ENCODE measurements around the gene LGALSL.
A peak's percentile ranks its signal among the peaks of the same experiment; 100 is the strongest.

LGALSL gene

DNA sequence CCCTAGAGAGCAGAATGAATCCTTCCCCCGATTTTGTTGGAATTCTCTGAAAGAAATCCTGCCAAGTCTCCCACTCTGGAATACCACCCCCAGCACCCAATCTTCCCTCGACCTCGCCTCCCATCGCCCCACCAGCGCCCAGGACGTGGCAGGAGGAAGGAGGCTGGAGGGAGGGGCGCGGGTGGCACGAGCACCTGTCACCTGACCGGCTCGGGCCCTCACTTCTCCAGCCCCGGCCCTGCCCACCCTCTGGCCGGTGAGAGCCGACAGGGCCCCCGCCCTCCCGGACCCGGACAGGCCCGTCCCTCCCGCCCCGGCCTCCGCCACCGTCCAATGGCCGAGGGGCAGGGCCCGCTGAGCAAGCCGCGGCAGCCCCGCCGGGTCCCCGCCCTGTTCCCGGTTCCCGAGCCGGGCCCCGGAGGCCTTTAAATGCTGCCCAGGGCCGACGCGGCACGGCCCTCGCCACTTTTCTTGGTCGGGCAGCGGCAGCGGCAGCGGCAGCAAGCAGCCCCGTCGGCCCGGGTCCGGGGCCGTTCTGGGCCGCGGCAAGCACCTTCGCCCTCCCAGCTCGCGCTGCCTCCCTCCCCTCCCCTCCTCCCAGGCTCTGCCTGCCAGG is at the start of gene LGALSL:
Gene LGALSL (plus strand): TSS at position 393 of the 616 bp plus-strand sequence. CDS start 384 bp downstream, outside the sequence.
- DNase-seq: peak; percentile 44

DNA sequence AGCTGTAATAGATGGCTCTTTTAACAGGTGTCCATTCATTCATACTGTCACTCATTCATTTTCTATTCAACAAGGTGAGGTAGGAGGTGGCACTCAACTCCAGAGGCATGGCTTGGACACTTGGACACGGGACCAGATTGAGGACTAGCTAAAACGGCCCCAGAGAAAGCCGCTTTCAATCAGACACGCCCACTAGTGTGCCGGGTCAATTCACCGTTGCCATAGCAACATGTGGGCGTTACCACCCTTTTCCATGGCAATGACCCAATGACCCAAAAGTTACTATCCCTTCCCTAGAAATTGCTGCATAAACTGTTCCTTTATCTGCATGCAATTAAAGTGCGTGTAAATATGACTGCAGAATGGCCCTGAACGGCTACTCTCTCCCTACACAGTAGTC is 49.2 kb upstream of the LGALSL start:
- no peak for DNase-seq

DNA sequence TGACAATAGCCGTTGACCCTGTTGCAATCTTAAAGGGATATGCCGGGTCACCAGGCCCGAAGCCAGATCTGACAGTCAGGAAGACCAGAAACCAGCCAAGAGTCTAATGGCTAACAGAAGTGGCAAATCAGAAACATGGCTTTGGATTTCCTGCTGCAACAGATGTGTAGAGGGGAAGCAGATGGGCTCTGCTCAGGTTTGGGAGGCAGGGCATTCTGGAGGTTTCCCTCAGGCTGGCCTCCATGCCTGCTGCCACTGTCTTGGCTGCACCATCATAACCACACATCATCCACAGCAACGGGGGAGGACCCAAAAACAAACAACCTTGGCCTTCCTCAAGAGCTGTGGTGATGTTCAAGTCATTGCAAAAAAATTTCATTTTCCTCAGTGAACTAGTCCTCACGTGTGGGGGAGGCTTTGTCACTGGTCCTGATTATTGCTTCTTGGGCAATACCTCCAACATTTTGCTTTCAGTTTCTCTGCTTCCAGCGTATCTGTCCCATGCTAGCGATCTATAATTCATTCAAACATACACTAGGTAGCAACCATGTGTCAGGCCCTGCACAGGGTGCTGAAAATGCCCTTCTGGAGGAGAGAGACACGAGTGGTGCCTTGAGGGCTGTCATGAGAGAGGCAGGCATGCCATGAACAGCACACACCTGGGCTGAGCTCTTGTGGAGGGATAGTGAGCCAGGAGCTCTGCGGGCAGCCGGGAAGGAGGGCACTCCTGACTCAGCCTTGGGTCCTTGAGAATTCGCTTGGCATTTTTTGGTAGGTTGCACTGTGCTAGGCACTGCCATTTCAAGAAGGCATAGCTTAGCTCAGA is 48.2 kb upstream of the LGALSL start:
- peak; percentile 17 for DNase-seq

DNA sequence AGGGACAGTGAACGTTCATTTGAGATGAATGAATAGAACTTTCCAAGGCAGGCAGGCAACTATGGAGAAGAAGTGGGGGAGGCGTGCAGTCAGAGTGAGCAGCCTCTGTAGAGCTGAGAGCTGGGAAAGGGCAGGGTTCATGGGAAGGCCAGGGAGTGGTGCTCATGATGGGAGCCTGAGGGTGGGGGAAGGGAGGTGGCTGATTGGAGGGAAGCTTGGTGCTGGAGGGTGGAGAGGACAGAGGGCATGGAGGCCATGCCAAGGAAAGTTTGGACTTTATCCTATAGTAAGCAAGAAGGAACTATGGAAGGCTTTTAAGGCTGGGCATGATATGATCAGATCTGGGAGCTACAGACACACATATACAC is 47.6 kb upstream of the LGALSL start:
- no peak for DNase-seq

DNA sequence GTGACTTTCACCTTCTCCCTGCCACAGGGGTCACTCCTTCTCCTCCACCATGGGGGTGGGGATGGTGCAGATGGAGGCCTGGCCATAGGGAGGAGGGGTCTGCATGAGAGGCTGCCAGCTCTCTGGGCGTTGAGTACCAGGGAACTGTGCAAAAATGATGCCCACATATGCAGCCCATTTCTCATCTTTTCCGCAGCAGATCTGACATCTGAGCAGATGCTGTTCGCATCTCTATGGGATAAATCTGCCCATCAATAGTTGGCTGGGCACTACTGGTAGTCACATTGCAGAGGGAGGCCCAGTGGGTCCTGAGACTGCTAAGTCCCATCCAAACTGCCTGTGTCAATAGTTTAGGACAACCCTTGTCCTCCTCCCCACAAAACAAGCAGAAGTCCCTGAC is 45.9 kb upstream of the LGALSL start:
- no peak for DNase-seq

DNA sequence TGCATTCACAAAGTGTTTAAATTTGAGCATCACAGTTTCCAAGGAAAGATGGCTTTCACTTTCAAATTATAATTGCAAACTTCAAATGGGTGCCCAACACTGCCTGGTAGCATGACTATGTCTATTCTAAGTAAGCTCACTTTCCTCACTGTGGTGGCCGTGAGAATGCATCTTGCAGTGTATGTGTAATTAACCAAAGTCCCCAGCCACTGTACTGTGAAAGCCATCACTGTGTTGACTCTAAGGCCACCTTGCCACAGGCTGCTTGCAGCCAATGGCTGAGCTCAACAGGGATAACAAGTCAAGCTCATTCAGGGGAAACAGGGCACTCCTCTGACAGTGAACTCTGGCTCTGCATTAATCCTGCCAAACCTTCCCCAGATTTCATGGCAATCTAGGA is 43.3 kb upstream of the LGALSL start:
- DNase-seq: no peak

DNA sequence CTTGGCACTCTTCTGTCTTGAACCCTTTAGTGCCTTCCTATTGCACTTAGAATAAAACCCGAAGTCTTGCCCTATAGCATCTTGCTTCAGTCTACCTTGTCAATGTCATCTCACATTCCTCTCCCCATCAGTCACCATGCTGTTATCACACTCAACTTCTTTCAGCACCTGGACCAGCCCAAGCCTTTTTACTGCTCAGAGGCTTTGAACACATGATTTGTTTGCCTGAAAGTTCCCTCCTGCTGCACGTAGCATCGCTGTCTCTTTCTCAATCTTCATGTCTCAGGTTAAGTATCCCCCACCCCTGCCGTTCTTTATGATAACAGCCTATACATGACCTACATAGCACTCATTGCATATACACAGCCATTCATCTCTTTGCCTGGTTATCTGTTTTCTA is 41.3 kb upstream of the LGALSL start:
- no peak for DNase-seq

DNA sequence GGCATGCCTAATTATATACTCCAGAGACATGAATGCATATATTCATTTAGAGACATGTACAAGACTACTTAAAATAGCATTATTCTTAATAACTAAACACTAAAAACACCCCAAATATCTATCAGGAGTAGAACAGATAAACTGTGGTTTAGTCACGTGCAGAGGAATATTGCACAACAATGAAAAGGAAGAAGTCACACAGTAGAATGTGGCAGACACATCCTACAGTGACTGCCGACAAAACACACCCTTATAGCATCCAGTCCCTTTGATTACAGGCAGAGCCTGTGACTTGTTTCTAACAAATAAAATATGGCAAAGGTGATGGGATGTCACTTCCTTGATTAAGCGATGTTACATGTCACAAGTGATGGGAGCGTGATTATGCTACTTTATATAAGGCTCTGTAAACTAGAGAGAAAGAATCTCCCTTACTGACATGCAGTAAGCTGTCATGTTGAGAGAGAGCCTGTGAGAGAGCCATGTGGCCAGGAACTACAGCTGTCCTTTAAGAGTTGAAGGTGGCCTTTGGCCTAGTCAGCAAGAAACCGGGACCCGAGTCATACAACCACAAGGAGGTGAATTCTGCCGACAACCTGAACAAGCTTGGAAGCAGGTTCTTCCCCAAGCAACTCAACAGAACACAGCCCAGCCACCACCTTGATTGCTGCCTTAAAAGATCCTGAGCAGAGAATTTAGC is 39.1 kb upstream of the LGALSL start:
- no peak for DNase-seq

DNA sequence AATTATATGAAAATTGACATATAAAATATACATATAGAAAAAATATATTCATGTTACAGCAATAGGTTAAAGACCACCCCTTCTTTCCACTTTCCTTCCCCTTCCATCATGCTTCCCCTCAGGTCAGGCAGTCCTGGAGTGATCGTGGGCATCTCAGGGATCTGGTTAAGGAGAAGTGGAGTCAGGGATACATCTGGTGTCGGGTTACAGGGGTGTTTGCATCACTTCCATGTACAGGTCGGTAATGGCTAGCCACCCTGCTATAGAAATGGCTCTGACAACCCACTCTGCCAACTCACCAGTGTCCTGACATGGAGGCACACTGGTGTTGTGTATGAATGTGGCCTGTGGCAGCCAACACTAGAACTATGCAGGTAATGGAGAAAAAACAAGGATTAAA is 36.3 kb upstream of the LGALSL start:
- DNase-seq: no peak

DNA sequence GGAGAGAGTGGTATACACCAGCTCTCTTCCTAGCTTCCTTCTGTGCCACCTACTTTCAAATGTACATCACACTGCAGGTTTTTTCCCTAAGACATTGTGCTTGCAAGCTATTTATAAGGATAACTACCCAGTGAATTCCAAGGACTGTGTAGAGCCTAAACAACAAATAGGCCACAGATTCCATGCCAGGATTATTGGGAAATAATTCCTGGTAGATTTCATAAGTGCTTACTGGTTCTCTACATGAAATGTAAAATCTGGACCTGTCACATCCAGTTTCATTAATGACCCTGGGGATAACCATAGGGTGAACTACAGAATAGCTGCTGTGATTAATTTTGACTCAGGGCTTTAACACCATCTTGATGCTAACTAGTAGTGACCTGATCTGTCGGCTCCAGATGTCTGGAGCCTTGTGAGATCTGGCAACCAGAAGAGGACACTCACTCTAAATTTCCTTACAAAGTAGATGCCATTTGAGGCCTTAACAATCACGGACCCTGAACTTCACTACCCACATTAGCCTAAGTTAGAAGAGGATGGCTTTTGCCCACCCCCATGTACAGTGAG is 34.3 kb upstream of the LGALSL start:
- DNase-seq: no peak

DNA sequence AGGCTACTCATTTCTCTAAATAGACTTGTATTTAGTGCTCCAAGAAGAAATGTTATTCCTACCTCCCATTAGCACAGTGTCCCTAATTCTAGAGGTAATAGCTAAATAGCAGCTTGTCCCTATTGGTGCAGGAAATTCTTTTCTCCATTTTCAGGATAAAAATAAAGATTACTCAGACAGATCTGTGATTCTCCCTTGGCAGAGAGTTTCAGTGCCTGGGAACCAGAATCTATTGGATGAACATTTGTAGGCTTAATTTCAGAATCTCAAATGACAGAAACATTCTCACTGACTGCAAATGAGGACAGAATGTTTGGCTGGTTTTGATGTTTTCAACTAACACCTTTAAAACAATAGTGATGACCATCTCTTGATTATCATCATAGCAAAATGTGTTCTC is 33.3 kb upstream of the LGALSL start:
- DNase-seq: no peak

DNA sequence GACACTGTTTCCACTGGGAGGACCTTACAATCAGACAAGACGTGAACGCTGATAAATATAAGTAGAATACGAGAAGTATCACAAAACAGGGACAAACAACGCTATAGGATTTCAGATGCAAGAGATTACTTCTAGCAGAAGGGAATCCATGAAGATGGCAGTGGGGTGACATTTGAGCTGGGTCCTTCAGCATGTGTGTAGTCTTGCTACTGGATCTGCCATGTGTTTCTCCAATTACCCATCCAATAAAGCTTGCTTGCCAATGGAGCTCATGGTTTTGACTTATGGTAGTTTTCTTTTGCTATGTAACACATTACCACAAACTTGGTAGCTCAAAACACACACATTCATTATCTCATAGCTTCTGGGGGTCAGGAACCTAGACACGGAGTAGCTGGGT is 32.8 kb upstream of the LGALSL start:
- no peak for DNase-seq

DNA sequence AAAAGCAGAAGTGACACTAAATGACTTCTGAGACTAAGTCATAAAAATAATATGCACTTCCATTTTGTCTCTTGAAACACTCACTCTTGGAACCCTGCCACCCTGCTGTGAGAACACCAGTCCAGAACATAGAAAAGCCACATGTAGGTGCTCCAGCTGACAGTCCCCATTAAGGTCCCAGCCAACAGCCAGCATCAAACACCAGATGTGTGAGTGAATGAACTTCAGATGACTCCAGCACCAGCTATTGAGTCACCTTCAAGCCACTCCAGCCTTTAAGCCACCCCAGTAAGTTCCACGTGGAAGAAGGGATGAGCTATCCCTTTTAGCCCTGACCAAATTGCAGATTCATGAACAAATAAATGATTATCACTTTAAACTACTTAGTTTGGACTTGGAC is 31.5 kb upstream of the LGALSL start:
- DNase-seq: no peak

DNA sequence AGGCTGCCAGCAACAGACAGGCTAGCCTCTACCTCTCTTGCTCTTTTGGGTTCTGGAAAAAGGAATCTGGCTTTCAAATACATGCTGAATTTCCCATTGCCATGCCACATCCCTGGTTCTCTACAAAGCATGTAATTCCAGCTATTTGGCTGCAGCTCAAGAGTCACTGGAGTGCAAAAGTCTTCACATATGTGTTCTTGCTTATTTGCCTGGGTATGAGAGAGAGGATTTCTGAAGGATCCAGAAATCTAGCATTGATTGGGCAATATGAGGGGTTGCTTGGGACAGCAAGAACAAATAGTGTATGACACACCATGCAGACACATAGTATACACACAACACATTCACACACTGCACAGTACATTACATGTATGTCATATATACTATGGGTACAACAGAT is 30.7 kb upstream of the LGALSL start:
- DNase-seq: no peak

DNA sequence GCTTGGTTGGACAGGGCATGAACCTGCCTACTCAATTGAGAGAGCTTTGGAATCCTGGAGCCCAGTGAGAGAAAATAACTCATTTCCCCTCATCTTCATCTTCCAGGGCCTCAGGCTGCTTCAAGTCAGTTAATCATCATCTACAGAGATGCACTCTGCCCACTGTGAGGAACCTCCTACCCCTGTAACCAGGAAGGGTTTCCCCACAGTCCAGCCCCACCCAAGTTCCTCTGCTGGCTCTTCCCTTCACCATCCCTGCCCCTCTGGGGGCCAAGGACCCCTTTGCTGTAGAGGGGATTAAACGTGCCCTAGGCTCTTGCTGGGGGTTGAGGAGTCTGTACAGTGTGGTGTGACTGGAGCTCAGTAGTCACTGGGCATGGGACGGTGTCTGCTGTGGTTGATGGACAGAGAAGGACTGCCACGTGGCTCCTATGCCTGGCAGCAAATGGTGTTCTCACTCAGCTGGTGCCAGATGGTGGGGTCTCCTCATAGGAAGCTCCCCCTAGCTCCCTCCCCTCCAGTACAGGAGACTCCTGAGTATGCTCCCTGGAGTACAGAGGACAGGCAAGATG is 29.5 kb upstream of the LGALSL start:
- DNase-seq: no peak

DNA sequence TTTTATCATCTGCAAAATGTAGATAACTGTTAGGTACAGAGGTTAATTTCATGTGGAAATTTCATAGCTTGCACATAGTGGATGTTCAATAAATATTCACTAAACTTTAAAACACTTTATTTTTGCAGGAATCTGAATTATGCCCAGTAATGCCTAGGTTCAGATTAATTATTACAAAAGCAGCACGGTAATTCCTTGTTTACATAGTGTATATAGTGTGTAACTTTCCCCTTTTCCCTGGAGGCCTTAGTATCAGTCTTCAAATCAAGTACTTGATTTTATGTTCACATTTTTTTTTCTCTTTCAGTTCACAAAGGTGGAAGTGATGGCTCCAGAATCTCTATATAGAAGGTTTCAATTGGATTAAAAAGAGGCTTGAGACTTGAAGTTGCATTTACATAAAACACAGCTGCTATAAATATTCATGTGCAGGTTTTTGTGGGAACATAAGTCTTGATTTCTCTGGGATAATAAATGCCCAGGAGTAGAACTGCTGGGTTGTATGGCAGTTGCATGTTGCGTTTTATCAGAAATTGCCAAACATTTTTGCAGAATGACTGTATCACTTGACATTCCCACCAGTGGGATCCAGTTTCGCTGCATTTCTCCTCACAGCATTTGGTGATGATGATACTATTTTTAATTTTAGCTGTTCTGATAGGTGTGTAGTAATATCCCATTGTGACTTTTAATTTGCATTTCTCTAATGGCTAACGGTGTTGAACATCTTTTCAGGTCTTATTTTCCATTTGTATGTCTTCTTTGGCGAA is 27.6 kb upstream of the LGALSL start:
- DNase-seq: no peak

DNA sequence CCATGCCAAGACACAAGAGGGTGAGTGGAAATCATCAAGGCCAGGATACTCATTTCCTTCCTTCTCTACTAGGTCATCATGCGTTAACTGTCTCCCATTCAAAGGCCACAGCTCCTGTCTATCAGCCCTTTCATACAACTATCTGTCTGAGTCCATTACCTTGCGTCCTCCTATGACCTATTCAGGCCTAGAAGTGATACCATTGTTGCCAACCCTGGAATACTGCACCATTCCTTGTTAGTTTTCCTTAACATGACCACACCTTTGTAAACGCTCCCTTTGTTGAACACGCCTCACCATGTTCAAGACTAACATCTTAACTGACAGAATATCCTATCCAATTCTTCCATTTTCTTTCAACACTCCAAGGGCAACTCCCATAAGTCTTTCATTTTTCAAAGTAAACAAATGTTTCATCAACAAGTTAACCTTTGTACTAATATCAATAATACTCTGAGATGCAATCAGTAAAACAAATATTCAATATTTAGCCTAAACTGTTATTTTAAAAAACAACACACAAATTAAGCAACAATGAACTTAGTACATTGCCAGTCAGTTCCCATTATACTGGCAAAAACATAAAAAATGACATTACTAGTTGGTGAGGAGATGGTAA is 19.8 kb upstream of the LGALSL start:
- no peak for DNase-seq

DNA sequence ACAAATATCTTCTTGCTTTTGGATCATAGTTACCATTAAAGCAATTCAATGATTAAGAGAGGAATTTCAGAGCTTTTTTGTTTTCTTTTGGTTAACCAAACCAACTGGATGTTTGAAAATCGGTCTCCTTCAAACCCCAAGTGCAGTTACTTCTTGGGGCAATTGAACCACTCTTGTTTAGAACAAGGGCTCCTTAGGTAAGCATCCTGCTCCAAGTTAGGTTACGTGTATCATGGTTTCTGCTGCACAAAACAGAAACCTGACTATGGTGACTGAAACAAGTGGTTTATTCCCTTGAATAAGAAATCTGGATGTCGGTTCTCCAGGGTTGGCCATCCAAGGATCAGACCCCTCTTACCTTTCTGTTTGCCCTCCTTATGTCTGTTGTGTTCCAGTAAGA is 16.1 kb upstream of the LGALSL start:
- DNase-seq: no peak

DNA sequence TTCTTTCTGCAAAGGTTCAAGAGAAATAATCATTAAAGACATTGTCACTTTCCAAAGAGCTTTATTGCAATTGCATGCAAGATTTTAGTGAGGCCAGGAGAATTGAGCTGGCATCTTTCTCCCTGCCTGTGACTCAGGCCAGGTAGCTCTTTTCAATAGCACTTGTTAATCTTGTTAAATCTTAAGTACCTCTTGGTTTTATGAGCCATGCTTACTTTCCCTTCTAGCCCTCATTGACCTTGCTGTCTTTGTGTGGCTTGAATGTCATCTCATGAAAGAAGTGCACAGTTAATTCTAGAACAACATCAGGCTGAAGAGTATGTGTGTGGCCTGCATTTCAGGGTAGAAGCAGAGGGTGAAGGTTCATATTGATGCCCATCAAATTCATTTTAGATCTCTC is 14.8 kb upstream of the LGALSL start:
- DNase-seq: peak; percentile 98

DNA sequence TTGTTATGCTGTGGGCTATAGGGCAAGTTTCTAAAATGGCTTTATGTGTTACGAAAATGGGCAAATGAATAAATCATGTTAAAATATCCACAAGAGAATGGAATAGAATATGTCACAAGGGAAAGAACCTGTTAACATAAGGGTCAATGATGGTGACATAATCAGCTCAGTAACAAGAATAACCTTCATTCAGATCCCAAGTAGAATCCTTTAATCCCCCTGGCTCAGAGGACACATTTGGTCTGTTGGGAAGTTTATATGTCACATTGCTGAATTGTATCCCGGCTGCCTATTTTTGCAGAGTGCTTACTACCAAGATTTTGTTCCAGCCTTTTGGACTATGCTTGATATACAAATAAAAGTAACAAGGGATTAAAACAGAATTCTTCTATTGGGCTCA is 13.1 kb upstream of the LGALSL start:
- no peak for DNase-seq

DNA sequence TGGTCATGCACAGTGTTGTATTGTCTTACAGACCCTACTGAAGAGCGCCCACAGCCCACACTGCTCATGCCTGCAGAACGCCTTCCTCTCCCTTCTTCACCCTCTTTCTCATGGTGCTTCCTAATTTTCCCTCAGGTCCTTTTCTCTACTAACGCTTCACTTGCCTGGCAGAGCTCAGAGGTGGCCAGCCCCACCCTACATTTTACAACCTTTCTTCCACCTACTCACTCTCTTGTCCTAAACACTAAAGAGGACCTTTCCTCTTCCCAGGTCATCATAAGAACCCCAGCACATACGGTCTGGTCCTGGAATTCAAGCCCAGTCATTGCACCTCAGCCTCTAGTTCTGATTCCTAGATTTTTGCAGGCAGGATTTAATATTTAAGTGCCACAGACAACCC is 11.7 kb upstream of the LGALSL start:
- DNase-seq: no peak

DNA sequence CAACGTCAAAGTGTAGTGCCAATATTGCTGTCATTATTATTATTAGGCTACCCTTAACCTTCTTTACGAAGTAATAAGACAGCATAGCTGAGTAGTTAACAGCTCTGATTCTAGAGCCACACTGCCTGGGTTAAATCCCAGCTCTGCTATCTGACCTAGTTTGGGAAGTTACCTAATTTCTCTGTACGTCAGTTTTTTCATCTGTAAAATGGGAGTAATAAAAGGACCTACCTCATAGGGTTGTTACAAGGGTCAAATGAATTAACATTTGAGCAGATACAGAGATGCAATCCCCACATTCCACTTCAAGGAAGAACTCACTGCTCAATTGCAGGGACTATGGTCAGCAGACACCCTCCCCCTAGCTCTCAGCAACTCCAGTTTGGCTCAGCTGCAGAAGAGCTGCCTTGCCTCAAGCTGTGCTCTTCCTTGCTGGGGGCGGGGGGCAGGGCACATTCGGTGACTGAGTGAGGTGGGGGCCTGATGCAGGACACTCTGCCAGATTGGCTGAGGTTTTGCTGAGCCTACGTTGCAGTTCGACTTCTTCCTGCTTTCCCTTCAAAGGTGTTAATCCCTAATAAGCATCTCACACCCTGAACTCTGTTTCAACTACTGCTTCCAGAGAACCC is 11.0 kb upstream of the LGALSL start:
- DNase-seq: no peak

All from DMS79 treated with DMSO at 0.1 percent for 48 hours (cell line).